ENCODE measurements around the gene PIK3CG. TPM values are rescaled to one million over a fixed set of nuclear protein-coding genes. Genes with fewer than 3 reads are reported as not detected.
"Not testable (repeated sequence)": the region's sequence is repeated elsewhere in the genome, so short reads cannot be mapped to it uniquely, and the experiment has no call there.

Gene PIK3CG
- polyA plus RNA-seq, 3 donors: 2.1 to 2.8 (median 2.5) TPM

- no peak for DNase-seq (ENCODE audit: extremely low read depth in 1 of 11, low read depth in 9 of 11, low spot score in 4 of 11)
These were observed 10.4 kb downstream of the PIK3CG start for GRCh38 chr7:106875508-106875907.

DNA sequence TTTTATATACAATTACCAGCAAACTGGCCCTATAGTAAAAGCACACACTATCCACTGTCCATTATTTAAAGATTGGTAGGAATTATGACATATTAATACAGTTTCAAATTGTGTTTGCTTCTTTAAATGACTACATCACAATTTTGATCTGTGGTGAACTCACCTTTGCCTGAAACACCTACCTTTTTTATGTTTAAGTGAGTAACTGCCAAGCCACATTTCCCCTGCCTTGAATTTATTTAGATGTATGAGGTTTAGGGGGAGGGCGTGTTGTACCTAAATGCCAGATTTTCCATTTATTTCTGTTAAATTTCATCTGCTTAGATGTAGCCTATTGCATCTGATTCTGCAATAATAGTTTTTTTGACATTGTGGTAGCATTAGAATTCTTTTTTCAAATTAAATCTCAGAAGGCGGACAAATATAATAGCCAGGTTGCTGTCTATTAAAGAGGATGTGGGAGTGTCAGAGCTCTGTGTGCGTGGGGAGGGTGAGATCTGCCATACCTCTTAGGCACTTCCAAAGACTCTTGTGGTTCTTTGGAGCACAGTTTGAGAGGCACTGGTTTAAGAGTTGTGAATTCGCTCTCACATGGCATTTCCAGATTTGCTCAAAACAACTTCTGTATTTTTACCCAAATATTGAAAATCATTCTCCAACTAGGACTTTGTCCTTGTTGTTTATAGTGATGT is 13.8 kb downstream of the PIK3CG start:
- no peak for DNase-seq (ENCODE audit: extremely low read depth in 1 of 11, low read depth in 9 of 11, low spot score in 4 of 11)

- no peak for DNase-seq (ENCODE audit: extremely low read depth in 1 of 11, low read depth in 9 of 11, low spot score in 4 of 11)
These were observed 16.9 kb downstream of the PIK3CG start for GRCh38 chr7:106881984-106882383.

DNA sequence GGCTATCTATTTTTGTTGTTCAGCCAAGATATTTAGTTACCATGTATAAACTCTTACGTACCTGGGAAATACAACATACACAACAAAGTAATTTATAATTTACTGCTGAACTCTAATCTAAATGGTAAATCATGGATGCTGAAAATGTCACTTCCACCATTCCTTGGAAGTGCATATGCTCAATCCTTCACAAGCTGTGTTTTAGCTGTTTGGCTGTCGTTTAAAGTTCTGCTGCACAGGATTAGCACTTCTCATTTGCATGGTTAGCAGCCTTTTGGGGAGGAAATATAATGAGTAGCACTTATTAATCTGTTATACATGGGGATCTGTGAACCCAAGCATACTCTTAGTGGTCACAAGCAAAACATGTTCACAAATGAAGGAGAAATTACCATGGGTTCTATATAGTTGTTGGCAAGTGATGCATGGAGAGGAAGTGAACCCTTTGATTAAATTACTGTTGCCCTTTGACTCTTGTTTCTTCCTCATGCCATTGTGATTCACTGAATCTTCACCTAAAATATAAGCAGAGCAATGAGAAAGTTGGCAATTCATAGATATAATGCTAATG is 18.5 kb downstream of the PIK3CG start:
- no peak for DNase-seq (ENCODE audit: extremely low read depth in 1 of 11, low read depth in 9 of 11, low spot score in 4 of 11)

DNA sequence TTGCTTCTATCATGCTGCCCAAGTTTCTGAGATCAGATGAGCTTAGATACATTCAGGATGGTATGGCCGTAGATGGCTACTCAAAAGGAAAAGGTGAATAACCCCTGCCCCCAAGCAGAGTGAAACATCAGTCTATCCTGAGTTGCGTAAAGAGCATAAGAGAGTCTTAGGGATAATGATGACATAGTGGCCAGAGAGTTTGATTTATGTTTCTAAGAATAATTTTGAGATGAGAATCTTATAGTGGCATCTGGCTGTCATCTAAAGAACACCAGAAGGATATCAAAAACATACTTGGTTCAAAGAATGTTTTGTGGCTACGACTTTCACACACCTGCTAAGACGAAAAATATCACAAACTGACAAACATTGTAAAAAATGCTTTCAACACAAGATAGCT is 20.6 kb downstream of the PIK3CG start:
- DNase-seq (ENCODE audit: extremely low read depth in 1 of 11, low read depth in 9 of 11, low spot score in 4 of 11): no peak

GRCh38 chr7:106887421-106887820 is 22.3 kb downstream of the PIK3CG start:
- no peak for DNase-seq (ENCODE audit: extremely low read depth in 1 of 11, low read depth in 9 of 11, low spot score in 4 of 11)

- no peak for DNase-seq (ENCODE audit: extremely low read depth in 1 of 11, low read depth in 9 of 11, low spot score in 4 of 11)
These were observed 23.1 kb downstream of the PIK3CG start for GRCh38 chr7:106888204-106888603.

- DNase-seq (ENCODE audit: extremely low read depth in 1 of 11, low read depth in 9 of 11, low spot score in 4 of 11): no peak
These were observed 25.9 kb downstream of the PIK3CG start for GRCh38 chr7:106890952-106891351.

DNA sequence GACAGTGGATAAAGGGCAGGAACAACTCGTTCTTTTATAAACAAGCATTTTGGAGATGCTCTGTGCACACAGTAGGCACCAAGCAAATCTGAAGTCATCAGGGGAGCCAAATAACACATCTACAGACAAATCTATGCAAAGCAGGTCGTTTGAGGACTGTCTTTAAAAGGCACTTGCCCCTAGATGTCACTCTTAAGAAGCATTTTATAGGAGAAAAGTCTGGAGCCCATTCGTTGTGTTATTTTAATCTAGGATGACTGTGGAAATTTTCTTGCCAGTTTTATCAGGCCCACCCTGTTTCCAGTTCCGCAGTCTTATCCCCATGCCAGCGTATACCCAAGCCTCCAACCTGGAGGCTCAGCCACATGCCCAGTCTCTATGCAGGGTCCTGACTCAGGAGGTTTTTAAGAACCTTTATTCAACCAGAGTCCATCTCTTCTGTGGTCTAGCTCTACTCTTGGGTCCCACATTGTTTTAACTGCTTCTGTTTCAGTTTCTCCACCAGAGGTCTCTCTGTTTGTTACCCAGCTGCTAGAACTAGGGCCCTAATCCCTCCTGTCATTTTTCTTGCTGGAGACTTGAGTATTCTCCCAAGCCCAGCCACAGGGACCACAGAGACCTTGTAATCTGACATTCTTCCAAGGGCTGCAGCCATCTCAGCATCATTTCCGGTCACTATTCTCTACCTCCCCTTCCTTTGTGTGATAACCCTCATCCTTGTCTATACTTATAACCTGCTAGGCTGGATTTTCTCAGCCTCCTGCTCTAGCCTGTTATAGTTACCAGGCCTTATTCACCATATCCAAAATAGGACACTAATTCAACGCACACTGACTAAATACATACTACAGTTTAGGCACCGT is 26.7 kb downstream of the PIK3CG start:
- DNase-seq (ENCODE audit: extremely low read depth in 1 of 11, low read depth in 9 of 11, low spot score in 4 of 11): no peak

- no peak for DNase-seq (ENCODE audit: extremely low read depth in 1 of 11, low read depth in 9 of 11, low spot score in 4 of 11)
These were observed 28.5 kb downstream of the PIK3CG start for GRCh38 chr7:106893591-106893990.

GRCh38 chr7:106895246-106895864 is 30.3 kb downstream of the PIK3CG start:
- DNase-seq (ENCODE audit: extremely low read depth in 1 of 11, low read depth in 9 of 11, low spot score in 4 of 11): no peak

DNA sequence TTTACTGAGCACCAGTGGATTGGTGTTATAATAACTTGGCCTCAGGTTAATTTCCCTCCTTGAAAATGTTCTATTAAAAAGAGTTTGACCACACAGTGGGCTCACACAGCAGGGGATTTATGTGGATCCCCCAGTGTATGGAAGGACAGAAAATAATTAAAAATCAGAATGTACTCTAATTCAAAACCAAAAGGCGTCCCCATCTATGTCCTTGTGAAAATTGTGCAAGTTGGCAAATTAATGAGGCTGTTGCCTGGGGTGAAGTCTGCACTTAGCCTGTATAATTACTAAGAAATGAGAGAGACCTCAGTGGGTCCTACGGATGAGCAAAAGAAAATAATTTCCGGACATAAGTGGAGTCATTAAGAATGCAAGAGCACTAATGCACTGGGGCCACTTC is 31.1 kb downstream of the PIK3CG start:
- no peak for DNase-seq (ENCODE audit: extremely low read depth in 1 of 11, low read depth in 9 of 11, low spot score in 4 of 11)

DNA sequence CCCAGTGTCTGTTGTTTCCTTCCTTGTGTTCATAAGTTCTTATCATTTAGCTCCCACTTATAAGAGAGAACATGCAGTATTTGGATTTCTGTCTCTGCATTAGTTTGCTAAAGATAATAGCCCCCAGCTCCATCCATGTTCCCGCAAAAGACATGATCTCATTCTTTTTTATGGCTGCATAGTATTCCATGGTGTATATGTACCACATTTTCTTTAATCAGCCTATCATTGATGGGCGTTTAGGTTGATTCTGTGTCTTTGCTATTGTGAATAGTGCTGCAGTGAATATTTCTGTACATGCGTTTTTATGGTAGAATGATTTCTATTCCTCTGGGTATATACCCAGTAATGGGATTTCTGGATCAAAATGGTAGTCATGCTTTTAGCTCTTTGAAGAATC is 32.5 kb downstream of the PIK3CG start:
- not testable (repeated sequence) for DNase-seq (ENCODE audit: extremely low read depth in 1 of 11, low read depth in 9 of 11, low spot score in 4 of 11)

GRCh38 chr7:106898967-106899366 is 33.9 kb downstream of the PIK3CG start:
- DNase-seq (ENCODE audit: extremely low read depth in 1 of 11, low read depth in 9 of 11, low spot score in 4 of 11): not testable (repeated sequence)

GRCh38 chr7:106901828-106902441 is 36.9 kb downstream of the PIK3CG start:
- DNase-seq (ENCODE audit: extremely low read depth in 1 of 11, low read depth in 9 of 11, low spot score in 4 of 11): no peak

GRCh38 chr7:106905734-106906133 is 40.7 kb downstream of the PIK3CG start:
- DNase-seq (ENCODE audit: extremely low read depth in 1 of 11, low read depth in 9 of 11, low spot score in 4 of 11): no peak

- DNase-seq (ENCODE audit: extremely low read depth in 1 of 11, low read depth in 9 of 11, low spot score in 4 of 11): no peak
These were observed 46.9 kb downstream of the PIK3CG start for GRCh38 chr7:106911959-106912358.

- DNase-seq (ENCODE audit: extremely low read depth in 1 of 11, low read depth in 9 of 11, low spot score in 4 of 11): no peak
These were observed 49.0 kb downstream of the PIK3CG start for GRCh38 chr7:106914018-106914607.

DNA sequence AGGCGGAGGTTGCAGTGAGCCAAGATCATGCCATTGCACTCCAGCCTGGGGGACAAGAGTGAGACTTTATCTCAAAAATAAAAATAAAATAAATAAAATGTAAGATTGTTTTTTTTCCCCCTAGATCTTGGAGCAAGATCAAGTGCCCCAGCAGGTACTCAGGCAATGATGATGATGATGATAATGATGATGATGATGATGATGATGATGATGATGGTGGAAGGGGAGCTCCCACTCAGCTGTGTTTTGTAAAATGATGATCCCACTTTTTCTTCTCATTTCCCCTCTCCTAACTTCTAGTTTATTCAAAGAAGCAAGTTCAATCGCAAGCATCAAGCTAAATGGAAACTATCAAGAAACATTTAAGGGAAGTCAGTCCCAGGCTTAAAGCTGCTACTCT is 50.3 kb downstream of the PIK3CG start:
- no peak for DNase-seq (ENCODE audit: extremely low read depth in 1 of 11, low read depth in 9 of 11, low spot score in 4 of 11)
